Lower lobe of right lung (tissue), 2 donors: ENCODE measurements around the gene P2RX6. TPM values are rescaled to one million over a fixed set of nuclear protein-coding genes. Genes with fewer than 3 reads are reported as not detected.

Experiments
- ATAC-seq, 2 donors: fragments of 200-7000 bp; cut with Tn5 transposase; one replicate each; pipeline ENCODE4 v1.9.1; 2020 to 2022; ENCODE audit warnings: mild to moderate bottlenecking in 2 of 2, moderate library complexity in 2 of 2
- DNase-seq: peaks from one replicate; pipeline ENCODE4 v3.0.0-alpha.2; 2020
- H3K27ac ChIP-seq: fragments of 200-600 bp; one replicate; pipeline ENCODE4 v1.8.0; 2022
- H3K27me3 ChIP-seq: fragments of 200-600 bp; one replicate; pipeline ENCODE4 v1.8.0; 2022; ENCODE audit warnings: low read depth
- H3K36me3 ChIP-seq: fragments of 200-600 bp; one replicate; pipeline ENCODE4 v1.8.0; 2022; ENCODE audit warnings: mild to moderate bottlenecking
- H3K4me1 ChIP-seq: fragments of 200-600 bp; one replicate; pipeline ENCODE4 v1.8.0; 2022
- H3K4me3 ChIP-seq: fragments of 200-600 bp; one replicate; pipeline ENCODE4 v1.8.0; 2022; ENCODE audit warnings: mild to moderate bottlenecking
- H3K9me3 ChIP-seq: fragments of 200-600 bp; one replicate; pipeline ENCODE4 v1.8.0; 2022
- intact Hi-C: fragments of 100-400 bp; cut with DNase I; formaldehyde crosslinking; loops from one replicate; pipeline ENCODE4 v1.11.0; 2022
- total RNA-seq: library from RNA; stranded (reverse); fragmentation: NEBNext Ultra II Directional; extraction: Animal tissue kit (Norgen Biotek cat#: 25700); gene quantifications from one replicate; pipeline ENCODE4 v1.2.1, GENCODE V29; 2021
- TF ChIP-seq, protein P1 (sequence below): fragments of 200-600 bp; IDR thresholded peaks from one replicate; pipeline ENCODE4 v1.8.0; 2022; ENCODE audit warnings: antibody characterized with exemption, mild to moderate bottlenecking
- donor health status: DM: no; HTN: yes; CAD: no; lungs with severe emphysema.

The P2RX6 gene
- total RNA-seq, 1 donor from 2014 or later, result 2.1 TPM

DNA sequence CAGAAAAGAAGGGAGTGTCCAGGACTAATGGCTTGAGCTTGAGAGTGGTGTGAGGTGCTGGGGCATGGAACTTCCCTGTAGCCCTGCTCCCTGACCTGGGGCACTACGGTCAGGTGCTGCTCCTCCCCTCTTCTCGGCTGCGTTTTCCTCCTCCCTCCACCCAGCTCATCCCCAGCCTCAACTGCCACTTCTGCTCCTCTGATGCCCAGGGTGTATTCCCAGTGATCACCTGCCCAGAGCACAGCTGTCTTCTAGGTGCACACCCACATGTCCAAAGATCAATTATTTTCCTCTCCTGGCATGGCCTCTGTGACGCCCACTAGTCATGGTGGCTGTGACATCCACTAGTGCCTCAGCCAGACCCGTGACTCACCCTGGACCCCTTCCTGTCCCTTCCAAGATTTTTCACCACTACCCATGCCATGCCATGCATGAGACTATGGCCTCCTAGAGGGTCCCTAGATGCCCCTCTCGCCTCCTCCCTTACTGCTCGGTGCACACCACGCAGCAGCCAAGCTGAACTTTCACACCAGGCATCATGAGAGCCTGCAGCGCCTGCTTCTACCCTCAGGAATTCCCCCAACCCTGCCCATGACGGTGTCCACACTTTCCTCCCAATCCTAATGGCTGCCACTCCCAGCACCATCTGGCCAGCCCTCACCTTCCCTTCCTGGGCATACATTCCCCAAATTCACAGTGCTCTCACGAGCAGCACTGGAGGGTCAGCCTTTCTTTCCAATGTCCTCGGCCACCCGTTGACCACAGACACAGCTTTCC lies 1.9 kb downstream of the P2RX6 start:
- Histone ChIP-seq H3K27ac (no peak overlapping the region), H3K27me3 (no peaks in the 10 kb centered on the region), H3K36me3 (no peaks in the 10 kb centered on the region), H3K4me3 (no peak overlapping the region), H3K9me3 (no peaks in the 10 kb centered on the region), H3K4me1 (peaks cover 18% of the 10 kb centered on the region)
- DNase-seq (no peak), ATAC-seq (no peak)
- TF ChIP-seq, protein P1, sequence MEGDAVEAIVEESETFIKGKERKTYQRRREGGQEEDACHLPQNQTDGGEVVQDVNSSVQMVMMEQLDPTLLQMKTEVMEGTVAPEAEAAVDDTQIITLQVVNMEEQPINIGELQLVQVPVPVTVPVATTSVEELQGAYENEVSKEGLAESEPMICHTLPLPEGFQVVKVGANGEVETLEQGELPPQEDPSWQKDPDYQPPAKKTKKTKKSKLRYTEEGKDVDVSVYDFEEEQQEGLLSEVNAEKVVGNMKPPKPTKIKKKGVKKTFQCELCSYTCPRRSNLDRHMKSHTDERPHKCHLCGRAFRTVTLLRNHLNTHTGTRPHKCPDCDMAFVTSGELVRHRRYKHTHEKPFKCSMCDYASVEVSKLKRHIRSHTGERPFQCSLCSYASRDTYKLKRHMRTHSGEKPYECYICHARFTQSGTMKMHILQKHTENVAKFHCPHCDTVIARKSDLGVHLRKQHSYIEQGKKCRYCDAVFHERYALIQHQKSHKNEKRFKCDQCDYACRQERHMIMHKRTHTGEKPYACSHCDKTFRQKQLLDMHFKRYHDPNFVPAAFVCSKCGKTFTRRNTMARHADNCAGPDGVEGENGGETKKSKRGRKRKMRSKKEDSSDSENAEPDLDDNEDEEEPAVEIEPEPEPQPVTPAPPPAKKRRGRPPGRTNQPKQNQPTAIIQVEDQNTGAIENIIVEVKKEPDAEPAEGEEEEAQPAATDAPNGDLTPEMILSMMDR, result no peak
- intact Hi-C loops, result no loop called here

DNA sequence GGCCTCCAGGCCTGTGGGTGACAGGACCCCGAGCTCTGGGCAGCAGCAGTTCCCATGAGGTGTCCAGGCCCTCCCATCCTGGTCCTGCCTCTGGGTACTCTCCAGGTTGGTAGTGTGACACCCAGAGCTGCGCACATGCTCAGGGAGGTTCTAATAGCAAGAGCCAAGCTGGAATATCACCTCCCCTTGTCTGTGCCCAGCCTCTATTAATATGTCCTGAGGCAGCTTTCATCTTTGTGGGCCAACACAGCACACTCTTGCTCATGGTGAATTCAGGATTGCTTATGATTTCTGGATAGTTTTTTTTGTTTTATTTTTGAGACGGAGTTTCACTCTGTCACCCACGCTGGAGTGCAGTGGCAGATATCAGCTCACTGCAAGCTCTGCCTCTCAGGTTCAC lies 3.3 kb downstream of the P2RX6 start:
- H3K27me3 ChIP-seq, result no peaks in the 10 kb centered on the region
- TF ChIP-seq, protein P1, result no peak
- no peaks in the 10 kb centered on the region for H3K36me3 ChIP-seq
- no peak overlapping the region for H3K4me3 ChIP-seq
- no peak for DNase-seq
- no peak overlapping the region for H3K27ac ChIP-seq
- H3K4me1 ChIP-seq, result peaks cover 18% of the 10 kb centered on the region
- no peak for ATAC-seq
- no peaks in the 10 kb centered on the region for H3K9me3 ChIP-seq
- intact Hi-C loops, result no loop called here

DNA sequence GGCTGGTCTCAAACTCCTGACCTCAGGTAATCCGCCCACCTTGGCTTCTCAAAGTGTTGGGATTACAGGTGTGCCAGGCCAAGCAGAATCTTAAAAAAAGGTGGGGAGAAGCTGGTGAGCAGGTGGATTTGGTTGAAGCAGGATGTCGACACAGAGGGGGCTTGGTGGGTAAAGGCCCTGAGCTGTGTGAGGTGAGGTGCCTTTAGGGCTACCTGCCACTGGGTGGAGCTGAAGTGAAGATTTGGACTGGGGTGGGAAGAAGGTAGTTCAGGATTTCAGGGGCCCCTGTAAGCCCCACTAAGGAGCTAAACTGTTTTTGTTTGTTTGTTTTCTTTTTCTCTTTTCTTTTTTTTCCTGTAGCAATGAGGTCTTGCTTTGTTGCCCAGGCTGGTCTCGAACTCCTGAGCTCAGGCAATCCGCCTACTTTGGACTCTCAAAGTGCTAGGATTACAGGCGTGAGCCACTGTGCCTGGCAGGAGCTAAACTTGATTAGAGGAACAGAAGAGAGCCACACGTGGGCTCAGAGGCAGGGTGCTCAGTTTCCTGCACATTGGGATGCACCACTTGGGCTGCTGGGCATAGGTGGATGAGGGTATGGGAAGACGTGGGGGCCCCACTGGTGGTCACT lies 6.0 kb downstream of the P2RX6 start:
- no peak for DNase-seq
- TF ChIP-seq, protein P1, result peak; percentile 16
- H3K36me3 ChIP-seq, result no peaks in the 10 kb centered on the region
- H3K4me3 ChIP-seq, result no peak overlapping the region
- no peak for ATAC-seq
- intact Hi-C loops, result no loop called here
- H3K9me3 ChIP-seq, result no peaks in the 10 kb centered on the region
- no peaks in the 10 kb centered on the region for H3K4me1 ChIP-seq
- H3K27ac ChIP-seq, result no peak overlapping the region
- no peaks in the 10 kb centered on the region for H3K27me3 ChIP-seq

DNA sequence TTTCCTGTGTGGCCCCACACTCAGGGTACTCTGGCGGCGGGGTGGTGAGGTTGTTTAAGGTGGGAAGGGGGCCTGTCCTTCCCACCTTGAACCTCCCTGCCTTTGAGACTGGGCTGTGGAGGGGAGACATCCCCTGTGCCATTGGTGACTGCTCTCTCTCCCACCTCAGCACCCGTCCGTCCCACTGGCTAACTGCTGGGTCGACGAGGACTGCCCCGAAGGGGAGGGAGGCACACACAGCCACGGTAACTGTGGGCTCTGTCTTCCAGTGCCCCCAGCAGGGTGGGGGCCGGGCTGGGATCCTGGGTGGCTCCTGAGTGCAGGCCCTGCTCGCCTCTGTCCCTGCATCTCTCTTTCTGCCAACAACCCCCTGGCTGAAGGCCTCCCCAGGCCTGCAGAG lies 7.5 kb downstream of the P2RX6 start:
- Histone ChIP-seq H3K36me3 (no peaks in the 10 kb centered on the region), H3K27me3 (no peaks in the 10 kb centered on the region), H3K4me3 (no peak overlapping the region), H3K9me3 (no peaks in the 10 kb centered on the region), H3K27ac (no peak overlapping the region), H3K4me1 (no peaks in the 10 kb centered on the region)
- intact Hi-C loops, result no loop called here
- TF ChIP-seq, protein P1, result no peak
- DNase-seq (no peak), ATAC-seq (no peak)

DNA sequence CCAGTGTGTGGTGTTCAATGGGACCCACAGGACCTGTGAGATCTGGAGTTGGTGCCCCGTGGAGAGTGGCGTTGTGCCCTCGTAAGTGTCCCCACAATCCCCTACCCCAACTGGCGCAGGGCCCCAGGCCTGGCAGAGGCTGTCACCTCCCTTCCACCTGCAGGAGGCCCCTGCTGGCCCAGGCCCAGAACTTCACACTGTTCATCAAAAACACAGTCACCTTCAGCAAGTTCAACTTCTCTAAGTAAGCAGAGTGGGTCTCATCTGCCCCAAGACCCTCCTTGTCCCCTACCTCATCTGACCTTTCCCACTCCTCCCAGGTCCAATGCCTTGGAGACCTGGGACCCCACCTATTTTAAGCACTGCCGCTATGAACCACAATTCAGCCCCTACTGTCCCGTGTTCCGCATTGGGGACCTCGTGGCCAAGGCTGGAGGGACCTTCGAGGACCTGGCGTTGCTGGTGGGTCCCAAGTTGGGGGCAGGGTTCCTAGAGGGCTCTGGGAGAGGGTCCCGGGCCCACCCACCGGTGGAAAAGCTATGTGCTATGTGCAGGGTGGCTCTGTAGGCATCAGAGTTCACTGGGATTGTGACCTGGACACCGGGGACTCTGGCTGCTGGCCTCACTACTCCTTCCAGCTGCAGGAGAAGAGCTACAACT lies 8.1 kb downstream of the P2RX6 start:
- Histone ChIP-seq H3K36me3 (no peaks in the 10 kb centered on the region), H3K4me1 (no peaks in the 10 kb centered on the region), H3K4me3 (no peak overlapping the region), H3K9me3 (no peaks in the 10 kb centered on the region), H3K27ac (no peak overlapping the region), H3K27me3 (no peaks in the 10 kb centered on the region)
- DNase-seq, result no peak
- intact Hi-C loops, result no loop called here
- TF ChIP-seq, protein P1, result no peak
- ATAC-seq, result no peak
